GM12878 (cell line): Measurements from ENCODE around the gene YJU2. TPM values are rescaled to one million over a fixed set of nuclear protein-coding genes. Genes with fewer than 3 reads are reported as not detected.

Experiments used
- ATF3 ChIP-seq: IDR thresholded peaks from 2 replicates; pipeline ENCODE4 v1.6.1; 2011; ENCODE audit warnings: low read depth, mild to moderate bottlenecking, low read length, moderate library complexity, borderline replicate concordance; ENCODE audit errors: extremely low read depth
- CHD2 ChIP-seq: IDR thresholded peaks from 2 replicates; pipeline ENCODE4 v1.6.1; 2011; ENCODE audit warnings: low read depth, low read length, improper control_type of control experiment, borderline replicate concordance
- EGR1 ChIP-seq, 2 experiments: IDR thresholded peaks; 1 replicate in 1 of 2; 2 replicates in 1 of 2; pipeline ENCODE4 v1.6.1; 2011 to 2012; ENCODE audit warnings: low read depth in 2 of 2, low read length in 2 of 2, borderline replicate concordance in 1 of 2, mild to moderate bottlenecking in 1 of 2, moderate library complexity in 1 of 2
- EP300 ChIP-seq, 2 experiments: fragments of 150-350 bp in 1 of 2; IDR thresholded peaks; 2 replicates each; pipeline ENCODE4 v1.6.1; 2011 to 2012; ENCODE audit warnings: low read depth in 2 of 2, low read length in 2 of 2, borderline replicate concordance in 1 of 2, improper control_type of control experiment in 1 of 2, inconsistent platforms in 1 of 2; ENCODE audit not compliant: control insufficient read depth in 1 of 2
- ESRRA ChIP-seq: IDR thresholded peaks from 2 replicates; pipeline ENCODE4 v1.6.1; 2012; ENCODE audit warnings: mild to moderate bottlenecking, low read length, improper control_type of control experiment
- IRF5 ChIP-seq: fragments of 450-650 bp; IDR thresholded peaks from 2 replicates; pipeline ENCODE4 v1.6.1; 2017; ENCODE audit warnings: borderline replicate concordance
- JUNB ChIP-seq: IDR thresholded peaks from 2 replicates; pipeline ENCODE4 v1.6.1; 2016; ENCODE audit warnings: antibody characterized with exemption, mild to moderate bottlenecking
- MXI1 ChIP-seq: fragments of 150-350 bp; IDR thresholded peaks from 2 replicates; pipeline ENCODE4 v1.6.1; 2011; ENCODE audit warnings: low read depth, mild to moderate bottlenecking, inconsistent platforms, low read length, improper control_type of control experiment
- NFIC ChIP-seq: IDR thresholded peaks from 2 replicates; pipeline ENCODE4 v1.6.1; 2012; ENCODE audit warnings: low read depth, mild to moderate bottlenecking, inconsistent platforms, low read length, moderate library complexity
- PAX8 ChIP-seq: fragments of 450-650 bp; IDR thresholded peaks from 2 replicates; pipeline ENCODE4 v1.6.1; 2017; ENCODE audit warnings: mild to moderate bottlenecking, moderate library complexity
- RELA ChIP-seq: fragments of 450-650 bp; IDR thresholded peaks from 2 replicates; pipeline ENCODE4 v1.8.0; 2014; ENCODE audit warnings: borderline replicate concordance; ENCODE audit not compliant: partially characterized antibody
- SMARCA5 ChIP-seq: fragments of 450-650 bp; IDR thresholded peaks from 2 replicates; pipeline ENCODE4 v1.6.1; 2017; ENCODE audit warnings: mild to moderate bottlenecking
- SUZ12 ChIP-seq: fragments of 200-600 bp; sonication (generic); IDR thresholded peaks from one replicate; pipeline ENCODE4 v1.6.1; 2018; ENCODE audit warnings: antibody characterized with exemption, mild to moderate bottlenecking; ENCODE audit not compliant: unreplicated experiment
- TCF7 ChIP-seq: IDR thresholded peaks from 2 replicates; pipeline ENCODE4 v1.6.1; 2014; ENCODE audit warnings: antibody characterized with exemption, borderline replicate concordance
- YY1 ChIP-seq: IDR thresholded peaks from 2 replicates; pipeline ENCODE4 v1.6.1; 2011; ENCODE audit warnings: low read depth, mild to moderate bottlenecking, low read length
- ZBTB11 ChIP-seq: fragments of 450-650 bp; formaldehyde crosslinking; IDR thresholded peaks from 2 replicates; pipeline ENCODE4 v1.5.0; 2022; ENCODE audit warnings: mild to moderate bottlenecking, missing genetic modification characterization
- ZNF687 ChIP-seq: fragments of 450-650 bp; IDR thresholded peaks from 2 replicates; pipeline ENCODE4 v1.6.1; 2017; ENCODE audit warnings: mild to moderate bottlenecking, moderate library complexity
- polyA plus RNA-seq, 11 experiments: library from polyadenylated mRNA; depleted of rRNA in 4 of 11; unstranded in 6 of 11; stranded (reverse) in 5 of 11; fragments of >200 nt; fragmentation: Nextera tagmentation in 4 of 11; fragmentation: Illumina TruSeq in 1 of 11; extraction: Ambion mirVana in 4 of 11; extraction: Trizol in 1 of 11; gene quantifications; 1 replicate in 1 of 11; 2 replicates in 10 of 11; pipeline versions ENCODE4 v1.2.1 to v1.2.3, GENCODE V29; 2011 to 2016; ENCODE audit warnings: inconsistent platforms in 2 of 11, missing spikeins in 2 of 11, low read depth in 1 of 11
- total RNA-seq, 4 experiments: library from RNA; depleted of rRNA in 3 of 4; stranded (reverse); fragments of >200 nt in 3 of 4; fragmentation: Illumina TruSeq in 1 of 4; extraction: Trizol in 1 of 4; gene quantifications; 2 replicates each; pipeline versions ENCODE4 v1.2.1 to v1.2.3, GENCODE V29; 2013 to 2021
- TF ChIP-seq, protein P1 (sequence below): IDR thresholded peaks from 2 replicates; pipeline ENCODE4 v1.6.1; 2011; ENCODE audit warnings: borderline replicate concordance, low read depth, mild to moderate bottlenecking, moderate library complexity, mixed read lengths, low read length; ENCODE audit not compliant: insufficient read depth; ENCODE audit errors: extremely low read length

The YJU2 gene
- total and polyA plus RNA-seq, 10 of the 15 experiments (the other 5 are each of a cell fraction or from before 2014, with no cell fraction given) = 0.26 to 40.7 (median 23.8) TPM

DNA sequence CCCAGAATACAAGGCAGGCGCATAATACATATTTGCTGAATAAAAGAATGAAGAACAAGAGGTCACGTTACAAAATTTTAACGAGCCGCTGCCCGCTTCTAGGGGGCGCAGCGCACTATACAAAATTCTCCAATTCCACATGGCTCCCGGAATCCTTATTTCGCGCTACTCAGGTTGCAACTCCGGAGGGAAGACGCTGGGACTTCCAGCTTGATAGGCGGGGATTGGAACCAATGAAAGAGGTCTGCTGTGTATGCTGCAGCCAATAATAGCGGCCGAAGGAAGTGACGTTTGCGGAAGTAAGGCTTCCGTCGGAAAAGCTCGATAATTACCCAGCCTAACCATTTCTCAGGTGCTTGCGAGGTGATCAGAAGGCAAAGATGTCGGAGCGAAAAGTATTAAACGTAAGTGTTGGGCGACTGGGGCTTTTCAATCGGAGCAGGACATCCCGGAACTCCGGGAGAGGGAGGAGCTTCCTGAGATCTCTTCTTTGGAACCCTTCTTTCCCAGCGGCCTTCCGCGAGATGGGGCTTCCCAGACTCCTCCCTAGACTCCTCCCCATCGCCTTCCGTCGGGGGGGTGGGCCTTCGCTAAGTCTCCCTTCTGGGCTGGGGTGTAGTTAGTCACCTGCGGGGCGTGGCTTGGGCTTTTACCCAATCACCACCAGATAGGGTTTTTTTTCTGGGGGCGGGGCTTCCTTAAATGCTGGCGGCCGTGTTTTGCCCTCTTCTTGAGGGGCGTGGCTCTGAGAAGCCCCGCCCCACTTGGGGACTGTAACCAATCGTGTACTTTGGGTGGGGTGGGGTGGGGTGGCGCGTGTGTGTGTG, at the start of gene YJU2 (continued):
- no peak for TF ChIP-seq ESRRA
- peak; percentile 78 for TF ChIP-seq RELA
- peak; percentile 96 for TF ChIP-seq CHD2
- peak; percentile 93 for TF ChIP-seq ZBTB11 (CRISPR knock-in tag)
- no peak for TF ChIP-seq IRF5
- peak; percentile 57; the same call in 1 of the 2 replicates for TF ChIP-seq ZNF687
- TF ChIP-seq PAX8 = no peak
- TF ChIP-seq EP300 (IDR thresholded peaks at IDR 0.05; ENCODE audit: borderline replicate concordance in 1 of 2, control insufficient read depth in 1 of 2, low read depth in 2 of 2, low read length in 2 of 2) = no peak; a peak in 1 of 4 replicates
- TF ChIP-seq, protein P1, sequence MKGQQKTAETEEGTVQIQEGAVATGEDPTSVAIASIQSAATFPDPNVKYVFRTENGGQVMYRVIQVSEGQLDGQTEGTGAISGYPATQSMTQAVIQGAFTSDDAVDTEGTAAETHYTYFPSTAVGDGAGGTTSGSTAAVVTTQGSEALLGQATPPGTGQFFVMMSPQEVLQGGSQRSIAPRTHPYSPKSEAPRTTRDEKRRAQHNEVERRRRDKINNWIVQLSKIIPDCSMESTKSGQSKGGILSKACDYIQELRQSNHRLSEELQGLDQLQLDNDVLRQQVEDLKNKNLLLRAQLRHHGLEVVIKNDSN = peak; percentile 22
- TF ChIP-seq TCF7 = peak; percentile 56; the same call in 1 of the 2 replicates
- TF ChIP-seq NFIC = peak; percentile 87
- peak; percentile 91 for TF ChIP-seq MXI1
- no peak for TF ChIP-seq SUZ12
- TF ChIP-seq JUNB = no peak
- TF ChIP-seq YY1 = peak; percentile 91
- TF ChIP-seq SMARCA5 = no peak; the same call in 1 of the 2 replicates
- peak in 1 of 2 experiments; percentile 62; a peak in 2 of 3 replicates for TF ChIP-seq EGR1 (IDR thresholded peaks at IDR 0.05; ENCODE audit: borderline replicate concordance in 1 of 2, low read depth in 2 of 2, low read length in 2 of 2)
- no peak for TF ChIP-seq ATF3
